Measurements from ENCODE around the gene MFNG. TPM values are rescaled to one million over a fixed set of nuclear protein-coding genes. Genes with fewer than 3 reads are reported as not detected.

The MFNG gene
- total RNA-seq, 1 donor from 2014 or later, result 3.7 TPM

- Histone ChIP-seq H3K4me1 (ENCODE audit: control insufficient read depth in 3 of 3, insufficient read depth in 3 of 3, low read length in 3 of 3) (peaks cover 18 to 35% (median 29%) of the 10 kb centered on the region in 3 donors), H3K9ac (ENCODE audit: low read depth in 1 of 3, low read length in 3 of 3) (no peak overlapping the region), H3K36me3 (ENCODE audit: control insufficient read depth in 3 of 3, insufficient read depth in 3 of 3, low read length in 3 of 3) (peaks cover 0 to 3% (median 2%) of the 10 kb centered on the region in 3 donors), H3K4me3 (ENCODE audit: low read length in 3 of 3) (no peak overlapping the region), H3K27me3 (ENCODE audit: control insufficient read depth in 3 of 3, insufficient read depth in 3 of 3, low read length in 3 of 3) (peaks cover 5 to 12% (median 9%) of the 10 kb centered on the region in 3 donors), H3K9me3 (ENCODE audit: control insufficient read depth in 3 of 3, low read length in 3 of 3) (no peaks in the 10 kb centered on the region), H3K27ac (ENCODE audit: low read depth, low read length) (no peak overlapping the region)
Observed at GRCh38 chr22:37497062-37497599, 10.9 kb upstream of the MFNG start.

GRCh38 chr22:37496651-37497050 is 10.5 kb upstream of the MFNG start:
- Histone ChIP-seq H3K9ac (ENCODE audit: low read depth in 1 of 3, low read length in 3 of 3) (no peak overlapping the region), H3K36me3 (ENCODE audit: control insufficient read depth in 3 of 3, insufficient read depth in 3 of 3, low read length in 3 of 3) (peaks cover 0 to 3% (median 2%) of the 10 kb centered on the region in 3 donors), H3K27me3 (ENCODE audit: control insufficient read depth in 3 of 3, insufficient read depth in 3 of 3, low read length in 3 of 3) (peaks cover 5 to 12% (median 9%) of the 10 kb centered on the region in 3 donors)

DNA sequence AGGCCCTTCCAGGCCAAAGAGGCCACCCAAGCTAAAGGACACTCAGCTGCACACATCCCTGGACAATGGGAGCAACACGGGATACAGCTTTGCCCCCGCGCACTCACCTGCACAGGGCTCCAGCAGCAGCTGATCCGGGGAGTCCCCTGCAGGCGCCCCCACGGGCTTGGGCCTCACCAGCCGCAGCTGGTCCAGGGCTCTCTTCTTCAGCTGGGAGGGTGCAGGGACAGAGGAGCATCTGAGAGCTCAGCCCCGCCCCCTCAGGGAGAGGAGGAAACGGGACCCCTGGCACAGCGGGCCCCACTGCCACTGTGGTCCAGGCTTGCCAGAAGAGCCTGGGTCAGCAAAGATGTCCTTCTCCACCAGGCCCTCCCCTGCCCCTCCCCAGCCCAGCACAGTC is 7.8 kb upstream of the MFNG start:
- Histone ChIP-seq H3K27me3 (ENCODE audit: control insufficient read depth in 3 of 3, insufficient read depth in 3 of 3, low read length in 3 of 3) (peaks cover 0 to 4% (median 0%) of the 10 kb centered on the region in 3 donors), H3K9ac (ENCODE audit: low read depth in 1 of 3, low read length in 3 of 3) (no peak overlapping the region), H3K9me3 (ENCODE audit: control insufficient read depth in 3 of 3, low read length in 3 of 3) (no peaks in the 10 kb centered on the region), H3K4me3 (ENCODE audit: low read length in 3 of 3) (no peak overlapping the region), H3K27ac (ENCODE audit: low read depth, low read length) (no peak overlapping the region), H3K36me3 (ENCODE audit: control insufficient read depth in 3 of 3, insufficient read depth in 3 of 3, low read length in 3 of 3) (peaks cover 0 to 2% (median 2%) of the 10 kb centered on the region in 3 donors), H3K4me1 (ENCODE audit: control insufficient read depth in 3 of 3, insufficient read depth in 3 of 3, low read length in 3 of 3) (peaks cover 3 to 7% (median 6%) of the 10 kb centered on the region in 3 donors)

More at GRCh38 chr22:37496651-37497050, 10.5 kb upstream of the MFNG start:
- peaks cover 14 to 30% (median 24%) of the 10 kb centered on the region in 3 donors for H3K4me1 ChIP-seq (ENCODE audit: control insufficient read depth in 3 of 3, insufficient read depth in 3 of 3, low read length in 3 of 3)
- no peak overlapping the region for H3K4me3 ChIP-seq (ENCODE audit: low read length in 3 of 3)
- H3K9me3 ChIP-seq (ENCODE audit: control insufficient read depth in 3 of 3, low read length in 3 of 3), result no peaks in the 10 kb centered on the region
- no peak overlapping the region for H3K27ac ChIP-seq (ENCODE audit: low read depth, low read length)

DNA sequence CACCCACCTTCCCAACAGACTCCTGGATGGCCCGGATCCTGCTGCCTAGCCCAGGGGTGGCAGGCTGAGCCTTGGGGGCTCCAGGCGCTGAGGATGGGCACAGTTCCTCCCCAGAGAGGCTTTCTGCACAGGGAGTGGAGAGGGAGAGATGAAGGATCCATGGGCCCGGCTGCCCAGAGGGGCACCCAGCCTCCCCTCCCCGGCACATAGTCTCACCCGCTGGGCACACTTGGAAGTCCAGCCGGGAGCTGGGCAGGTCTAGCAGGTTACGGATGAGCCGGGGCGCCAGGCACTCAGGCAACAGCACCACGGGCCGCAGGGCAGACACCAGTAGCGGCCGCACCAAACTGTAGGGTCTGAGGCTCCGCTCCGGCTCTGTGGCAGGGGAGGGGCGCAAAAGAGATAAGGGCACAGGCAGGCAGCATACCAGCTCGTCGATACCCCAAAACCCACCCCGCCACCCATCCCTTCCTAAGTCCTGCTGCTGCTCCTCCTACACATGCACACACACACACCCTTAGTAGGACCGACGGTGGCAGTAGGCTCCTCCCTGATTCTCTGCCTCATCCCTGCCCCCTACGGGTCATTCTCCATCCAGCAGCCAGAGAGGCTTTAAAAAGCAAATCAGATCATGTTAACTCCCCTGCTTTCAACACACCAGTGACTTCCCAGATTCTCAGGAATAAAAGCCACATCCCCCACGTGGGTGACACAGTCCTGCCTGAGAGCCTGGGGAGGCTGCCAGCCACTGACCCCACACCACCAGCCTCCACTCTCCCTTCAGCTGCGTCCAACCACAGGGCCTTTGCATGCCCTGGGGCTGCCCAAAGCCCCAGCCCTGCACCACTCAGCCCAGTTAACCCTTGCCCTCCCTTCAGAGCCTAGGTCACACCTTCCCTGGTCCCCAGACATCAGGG is 6.5 kb upstream of the MFNG start:
- Histone ChIP-seq H3K4me1 (ENCODE audit: control insufficient read depth in 3 of 3, insufficient read depth in 3 of 3, low read length in 3 of 3) (no peaks in the 10 kb centered on the region), H3K27ac (ENCODE audit: low read depth, low read length) (no peak overlapping the region), H3K9me3 (ENCODE audit: control insufficient read depth in 3 of 3, low read length in 3 of 3) (no peaks in the 10 kb centered on the region), H3K27me3 (ENCODE audit: control insufficient read depth in 3 of 3, insufficient read depth in 3 of 3, low read length in 3 of 3) (peaks cover 0 to 7% (median 0%) of the 10 kb centered on the region in 3 donors), H3K4me3 (ENCODE audit: low read length in 3 of 3) (no peak overlapping the region), H3K36me3 (ENCODE audit: control insufficient read depth in 3 of 3, insufficient read depth in 3 of 3, low read length in 3 of 3) (peaks cover 0 to 2% (median 0%) of the 10 kb centered on the region in 3 donors), H3K9ac (ENCODE audit: low read depth in 1 of 3, low read length in 3 of 3) (no peak overlapping the region)

DNA sequence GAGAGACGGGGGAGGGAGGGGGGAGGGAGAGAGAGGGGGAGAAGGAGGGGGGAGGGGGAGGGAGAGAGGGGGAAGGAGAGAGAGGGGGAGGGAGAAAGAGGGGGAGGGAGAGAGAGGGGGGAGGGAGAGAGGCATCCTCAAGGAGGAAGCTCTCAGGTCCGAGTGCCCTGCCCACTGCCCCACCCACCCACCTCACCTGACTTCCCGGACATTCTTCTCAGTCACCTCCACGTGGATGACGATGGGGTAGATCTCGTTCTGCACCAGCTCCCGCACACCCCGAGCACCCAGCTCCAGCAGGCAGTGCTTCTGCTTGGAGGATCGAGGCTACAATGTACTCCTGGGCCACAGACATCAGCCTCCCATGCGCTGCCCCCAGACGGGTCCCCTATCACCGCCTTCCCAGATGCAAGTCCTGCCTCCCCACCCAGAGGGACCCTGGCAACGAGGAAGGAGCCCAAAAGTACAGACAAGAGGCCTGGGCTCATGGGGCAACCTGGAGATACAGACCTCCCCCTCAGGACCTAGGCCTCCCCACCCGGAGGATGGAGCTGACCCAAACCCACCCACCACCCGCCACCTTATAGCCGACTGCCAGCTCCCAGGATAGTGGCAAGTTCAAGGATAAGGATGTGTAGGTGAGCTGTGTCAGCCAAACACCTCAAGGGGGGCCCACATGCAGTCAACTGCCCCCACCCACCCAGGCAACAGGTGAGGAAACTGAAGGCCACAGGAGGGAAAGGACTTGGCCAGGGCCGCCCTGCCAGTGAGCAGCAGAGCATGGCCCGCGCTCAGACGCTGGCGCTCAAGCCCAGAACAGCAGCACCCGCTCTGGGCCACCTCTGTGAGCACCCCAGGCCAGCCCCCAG is 5.6 kb upstream of the MFNG start:
- Histone ChIP-seq H3K27ac (ENCODE audit: low read depth, low read length) (no peak overlapping the region), H3K9me3 (ENCODE audit: control insufficient read depth in 3 of 3, low read length in 3 of 3) (no peaks in the 10 kb centered on the region), H3K4me1 (ENCODE audit: control insufficient read depth in 3 of 3, insufficient read depth in 3 of 3, low read length in 3 of 3) (peaks cover 1 to 2% (median 2%) of the 10 kb centered on the region in 3 donors), H3K9ac (ENCODE audit: low read depth in 1 of 3, low read length in 3 of 3) (no peak overlapping the region), H3K4me3 (ENCODE audit: low read length in 3 of 3) (no peak overlapping the region), H3K27me3 (ENCODE audit: control insufficient read depth in 3 of 3, insufficient read depth in 3 of 3, low read length in 3 of 3) (peaks cover 0 to 7% (median 0%) of the 10 kb centered on the region in 3 donors), H3K36me3 (ENCODE audit: control insufficient read depth in 3 of 3, insufficient read depth in 3 of 3, low read length in 3 of 3) (peaks cover 0 to 2% (median 0%) of the 10 kb centered on the region in 3 donors)

DNA sequence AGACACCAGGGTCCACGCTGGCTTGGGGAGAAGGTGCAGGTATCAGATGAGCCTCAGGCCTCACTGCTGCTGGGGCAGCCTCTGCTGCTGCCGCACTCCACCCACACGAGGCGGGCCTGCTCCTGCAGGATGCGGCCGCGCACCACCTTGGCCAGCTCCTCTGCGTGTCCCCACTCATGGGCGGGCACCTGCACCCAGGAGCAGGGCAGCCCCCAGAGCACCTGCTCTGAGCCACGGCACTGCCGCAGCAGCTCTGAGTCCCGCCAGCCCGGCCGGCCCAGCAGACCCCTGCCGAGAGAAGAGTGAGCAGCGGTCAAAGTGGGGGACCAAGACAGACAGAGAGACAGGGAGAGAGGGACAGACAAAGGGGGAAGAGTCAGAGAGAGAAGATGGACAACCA is 4.9 kb upstream of the MFNG start:
- Histone ChIP-seq H3K36me3 (ENCODE audit: control insufficient read depth in 3 of 3, insufficient read depth in 3 of 3, low read length in 3 of 3) (peaks cover 0 to 2% (median 0%) of the 10 kb centered on the region in 3 donors), H3K27ac (ENCODE audit: low read depth, low read length) (no peak overlapping the region), H3K4me1 (ENCODE audit: control insufficient read depth in 3 of 3, insufficient read depth in 3 of 3, low read length in 3 of 3) (peaks cover 6 to 7% (median 7%) of the 10 kb centered on the region in 3 donors), H3K9ac (ENCODE audit: low read depth in 1 of 3, low read length in 3 of 3) (no peak overlapping the region), H3K9me3 (ENCODE audit: control insufficient read depth in 3 of 3, low read length in 3 of 3) (no peaks in the 10 kb centered on the region), H3K27me3 (ENCODE audit: control insufficient read depth in 3 of 3, insufficient read depth in 3 of 3, low read length in 3 of 3) (peaks cover 0 to 4% (median under 1%) of the 10 kb centered on the region in 3 donors), H3K4me3 (ENCODE audit: low read length in 3 of 3) (no peak overlapping the region)

DNA sequence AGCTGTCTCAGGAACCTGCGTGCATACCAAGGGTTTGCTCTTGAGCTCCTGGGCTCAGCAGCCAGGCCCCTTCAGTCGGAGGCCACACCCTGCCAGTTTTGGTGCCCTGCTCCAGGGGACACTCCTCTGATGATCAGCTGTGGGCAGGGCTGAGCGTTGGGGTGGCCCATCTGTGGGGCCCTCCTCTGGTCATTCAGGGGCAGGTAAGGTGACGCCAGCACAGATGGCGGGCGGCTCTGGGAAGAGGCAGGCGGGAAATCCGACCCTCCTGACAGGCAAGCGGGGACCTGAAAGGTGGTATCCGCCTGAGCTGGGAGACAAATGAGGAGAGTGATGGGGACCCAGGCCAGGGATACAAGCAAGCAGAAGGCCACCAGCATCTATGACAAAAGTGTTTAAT is 3.8 kb upstream of the MFNG start:
- Histone ChIP-seq H3K36me3 (ENCODE audit: control insufficient read depth in 3 of 3, insufficient read depth in 3 of 3, low read length in 3 of 3) (no peaks in the 10 kb centered on the region), H3K9me3 (ENCODE audit: control insufficient read depth in 3 of 3, low read length in 3 of 3) (no peaks in the 10 kb centered on the region), H3K4me3 (ENCODE audit: low read length in 3 of 3) (no peak overlapping the region), H3K9ac (ENCODE audit: low read depth in 1 of 3, low read length in 3 of 3) (no peak overlapping the region), H3K27me3 (ENCODE audit: control insufficient read depth in 3 of 3, insufficient read depth in 3 of 3, low read length in 3 of 3) (peaks cover 5 to 14% (median 12%) of the 10 kb centered on the region in 3 donors), H3K27ac (ENCODE audit: low read depth, low read length) (no peak overlapping the region), H3K4me1 (ENCODE audit: control insufficient read depth in 3 of 3, insufficient read depth in 3 of 3, low read length in 3 of 3) (peaks cover 6 to 11% (median 7%) of the 10 kb centered on the region in 3 donors)

DNA sequence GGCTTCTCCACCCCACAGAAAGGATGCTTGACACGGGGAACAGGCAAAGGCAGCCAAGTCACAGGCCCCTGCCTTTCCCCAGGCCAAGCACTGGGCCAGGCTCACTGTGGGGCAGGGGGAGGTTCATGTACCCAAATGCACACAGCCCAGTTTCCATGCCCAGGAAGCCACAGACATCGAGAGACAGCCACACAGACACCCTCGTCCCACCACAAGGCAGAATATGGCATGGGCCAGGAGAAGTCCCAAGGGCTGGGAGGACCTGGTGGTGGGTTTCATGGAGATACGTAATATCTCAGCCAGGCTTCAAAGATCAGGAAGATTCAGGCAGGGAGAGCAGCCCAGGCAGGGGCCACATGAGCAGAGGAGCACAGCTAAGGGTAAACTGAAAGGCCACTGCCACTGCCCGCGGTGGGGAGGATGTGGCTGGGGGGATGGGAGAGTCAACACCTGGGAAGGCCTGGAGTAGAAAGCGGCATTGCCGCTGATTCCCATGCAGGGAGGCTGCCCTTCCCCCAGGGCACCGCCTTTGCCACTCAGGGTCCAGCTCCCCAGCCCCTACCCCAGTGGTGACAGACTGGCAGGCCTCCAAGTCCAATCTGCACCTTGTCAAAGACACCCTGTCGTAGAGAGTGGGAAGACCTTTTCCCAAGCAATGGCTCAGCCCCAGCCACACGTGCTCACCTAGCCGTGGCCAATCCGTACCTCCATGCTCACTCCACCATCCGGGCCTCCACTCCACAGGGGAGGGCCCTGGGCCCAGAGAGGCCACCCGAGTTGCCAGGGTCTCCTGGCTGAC is 2.4 kb upstream of the MFNG start:
- Histone ChIP-seq H3K27ac (ENCODE audit: low read depth, low read length) (no peak overlapping the region), H3K4me1 (ENCODE audit: control insufficient read depth in 3 of 3, insufficient read depth in 3 of 3, low read length in 3 of 3) (peaks cover 12 to 20% (median 16%) of the 10 kb centered on the region in 3 donors), H3K36me3 (ENCODE audit: control insufficient read depth in 3 of 3, insufficient read depth in 3 of 3, low read length in 3 of 3) (no peaks in the 10 kb centered on the region), H3K27me3 (ENCODE audit: control insufficient read depth in 3 of 3, insufficient read depth in 3 of 3, low read length in 3 of 3) (peaks cover 9 to 20% (median 13%) of the 10 kb centered on the region in 3 donors), H3K9me3 (ENCODE audit: control insufficient read depth in 3 of 3, low read length in 3 of 3) (no peaks in the 10 kb centered on the region), H3K4me3 (ENCODE audit: low read length in 3 of 3) (no peak overlapping the region), H3K9ac (ENCODE audit: low read depth in 1 of 3, low read length in 3 of 3) (peak overlapping the region in 1 of 3 donors; percentile 8)

DNA sequence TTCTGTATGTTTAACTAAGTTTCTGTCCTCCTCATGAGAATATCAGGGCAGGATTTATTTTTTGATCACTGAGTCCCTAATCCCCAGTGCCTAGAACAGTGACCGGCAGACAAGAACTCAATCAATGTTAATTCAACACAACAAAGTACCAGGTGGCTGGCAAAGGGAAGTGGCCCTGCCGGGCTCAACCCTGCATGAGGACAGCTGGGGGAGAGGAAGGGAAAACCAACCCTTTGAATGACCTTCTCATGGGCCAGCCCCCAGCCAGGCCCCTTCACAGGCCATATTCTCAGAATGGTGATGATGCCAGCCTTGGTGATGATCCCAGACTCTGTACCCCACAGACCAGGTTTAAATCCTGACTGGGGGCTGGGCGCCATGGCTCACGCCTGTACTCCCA is 1.4 kb upstream of the MFNG start:
- Histone ChIP-seq H3K36me3 (ENCODE audit: control insufficient read depth in 3 of 3, insufficient read depth in 3 of 3, low read length in 3 of 3) (no peaks in the 10 kb centered on the region), H3K27me3 (ENCODE audit: control insufficient read depth in 3 of 3, insufficient read depth in 3 of 3, low read length in 3 of 3) (peaks cover 9 to 20% (median 19%) of the 10 kb centered on the region in 3 donors), H3K4me3 (ENCODE audit: low read length in 3 of 3) (no peak overlapping the region), H3K9ac (ENCODE audit: low read depth in 1 of 3, low read length in 3 of 3) (no peak overlapping the region), H3K27ac (ENCODE audit: low read depth, low read length) (no peak overlapping the region), H3K9me3 (ENCODE audit: control insufficient read depth in 3 of 3, low read length in 3 of 3) (no peaks in the 10 kb centered on the region), H3K4me1 (ENCODE audit: control insufficient read depth in 3 of 3, insufficient read depth in 3 of 3, low read length in 3 of 3) (peaks cover 16 to 30% (median 21%) of the 10 kb centered on the region in 3 donors)

Measured in skeletal muscle tissue (tissue), 4 donors.